ENCODE results near the gene SLC22A15. TPM values are rescaled to one million over a fixed set of nuclear protein-coding genes. Genes with fewer than 3 reads are reported as not detected.

SLC22A15 gene
- total RNA-seq, 2 donors from 2014 or later = 8.3 to 15.6 TPM

DNA sequence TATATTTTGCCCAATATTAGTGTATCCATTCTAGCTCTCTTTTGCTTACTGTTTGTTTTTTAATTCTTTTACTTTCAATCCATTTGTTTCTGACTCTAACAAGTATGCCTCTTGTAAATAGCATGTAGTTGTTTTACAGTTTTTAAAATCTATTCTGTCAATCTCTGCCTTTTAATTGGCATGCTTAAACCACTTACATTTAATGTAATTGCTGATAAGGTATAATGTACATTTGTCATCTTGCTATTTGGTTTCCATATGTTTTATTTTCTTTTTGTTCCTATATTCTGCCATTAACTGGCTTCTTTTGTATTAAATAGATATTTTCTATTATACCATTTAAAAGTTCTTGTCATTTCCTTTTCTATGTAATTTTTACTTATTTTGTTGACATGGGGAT, 118.7 kb downstream of the SLC22A15 start:
- TF ChIP-seq, protein P1, sequence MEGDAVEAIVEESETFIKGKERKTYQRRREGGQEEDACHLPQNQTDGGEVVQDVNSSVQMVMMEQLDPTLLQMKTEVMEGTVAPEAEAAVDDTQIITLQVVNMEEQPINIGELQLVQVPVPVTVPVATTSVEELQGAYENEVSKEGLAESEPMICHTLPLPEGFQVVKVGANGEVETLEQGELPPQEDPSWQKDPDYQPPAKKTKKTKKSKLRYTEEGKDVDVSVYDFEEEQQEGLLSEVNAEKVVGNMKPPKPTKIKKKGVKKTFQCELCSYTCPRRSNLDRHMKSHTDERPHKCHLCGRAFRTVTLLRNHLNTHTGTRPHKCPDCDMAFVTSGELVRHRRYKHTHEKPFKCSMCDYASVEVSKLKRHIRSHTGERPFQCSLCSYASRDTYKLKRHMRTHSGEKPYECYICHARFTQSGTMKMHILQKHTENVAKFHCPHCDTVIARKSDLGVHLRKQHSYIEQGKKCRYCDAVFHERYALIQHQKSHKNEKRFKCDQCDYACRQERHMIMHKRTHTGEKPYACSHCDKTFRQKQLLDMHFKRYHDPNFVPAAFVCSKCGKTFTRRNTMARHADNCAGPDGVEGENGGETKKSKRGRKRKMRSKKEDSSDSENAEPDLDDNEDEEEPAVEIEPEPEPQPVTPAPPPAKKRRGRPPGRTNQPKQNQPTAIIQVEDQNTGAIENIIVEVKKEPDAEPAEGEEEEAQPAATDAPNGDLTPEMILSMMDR (conservative IDR thresholded peaks at IDR 0.05) = no peak
- Histone ChIP-seq H3K27me3 (ENCODE audit: control insufficient read depth, insufficient read depth, low read length, poor library complexity, severe bottlenecking) (no peaks in the 10 kb centered on the region), H3K36me3 (ENCODE audit: control insufficient read depth, insufficient read depth, low read length) (no peaks in the 10 kb centered on the region), H3K9me3 (ENCODE audit: control insufficient read depth, low read length) (peaks cover 36% of the 10 kb centered on the region), H3K9ac (ENCODE audit: extremely low read depth, low read length, poor library complexity, severe bottlenecking) (no peak overlapping the region), H3K4me1 (ENCODE audit: control insufficient read depth, insufficient read depth, low read length) (no peaks in the 10 kb centered on the region), H3K4me3 (ENCODE audit: low read length) (no peak overlapping the region), H3K27ac (ENCODE audit: low read depth, low read length) (no peak overlapping the region)
- Mint-ChIP-seq H3K4me1 (no peaks in the 10 kb centered on the region), H3K27ac (no peak overlapping the region), H3K4me3 (no peak overlapping the region), H3K36me3 (ENCODE audit: low read depth) (peaks cover 18% of the 10 kb centered on the region), H3K27me3 (ENCODE audit: insufficient read depth) (no peaks in the 10 kb centered on the region), H3K9me3 (peaks cover 29% of the 10 kb centered on the region)
- DNase-seq = no peak

DNA sequence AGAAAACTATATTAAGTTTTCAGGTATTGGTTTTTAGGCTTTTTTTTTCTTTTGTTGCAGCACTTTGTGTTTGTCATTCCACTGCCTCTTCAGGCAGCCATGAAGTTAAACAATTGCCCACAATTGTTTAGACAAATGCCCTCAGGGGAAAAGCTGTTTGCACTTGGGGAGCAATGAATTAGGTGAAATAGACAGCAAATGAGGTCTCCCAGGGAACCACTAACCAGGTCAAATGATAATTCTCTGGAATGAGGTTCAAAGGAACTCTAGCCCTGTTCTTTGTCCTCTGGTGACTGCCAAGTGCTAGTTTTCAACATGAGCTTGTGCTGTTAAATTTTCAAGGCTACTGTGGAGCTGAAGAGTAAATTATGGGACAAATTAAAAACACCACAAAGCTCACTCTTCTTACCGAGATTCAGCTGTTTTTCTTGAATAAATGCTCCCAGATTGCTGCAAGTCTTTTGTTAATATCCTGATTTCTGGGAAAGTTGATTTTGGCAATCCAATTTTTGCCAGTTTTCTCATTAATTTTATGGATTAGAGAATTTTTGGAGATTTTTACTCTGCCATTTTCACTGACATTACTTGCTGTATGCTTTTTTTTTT, 119.8 kb downstream of the SLC22A15 start:
- no peaks in the 10 kb centered on the region for H3K27me3 ChIP-seq (ENCODE audit: control insufficient read depth, insufficient read depth, low read length, poor library complexity, severe bottlenecking)
- H3K4me1 Mint-ChIP-seq = no peaks in the 10 kb centered on the region
- DNase-seq = no peak

DNA sequence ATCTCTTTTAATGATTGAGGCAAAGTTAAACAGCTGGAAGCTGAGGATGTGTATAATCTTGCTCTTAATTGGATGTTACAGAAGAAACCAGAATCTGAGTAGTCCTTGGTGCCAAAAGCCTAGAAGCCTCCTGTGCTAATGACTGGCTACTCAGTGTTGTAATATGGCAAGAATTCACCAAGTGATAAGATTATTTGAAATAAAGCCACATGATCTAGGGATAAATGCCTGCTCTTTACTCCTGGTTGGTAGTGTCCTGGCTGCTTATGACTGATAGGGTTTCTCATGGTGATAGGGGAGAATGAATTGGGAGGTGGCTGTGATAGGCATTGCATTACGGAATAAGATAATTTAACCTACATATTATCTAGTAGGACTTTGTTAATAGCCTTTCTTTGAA, 121.3 kb downstream of the SLC22A15 start:
- no peaks in the 10 kb centered on the region for H3K4me1 ChIP-seq (ENCODE audit: control insufficient read depth, insufficient read depth, low read length)
- H3K36me3 Mint-ChIP-seq (ENCODE audit: low read depth) = peaks cover 6% of the 10 kb centered on the region
- no peaks in the 10 kb centered on the region for H3K27me3 Mint-ChIP-seq (ENCODE audit: insufficient read depth)
- WGBS, 2 experiments (ENCODE audit: insufficient coverage in 1 of 2, insufficient read length in 1 of 2) = no CpG with 5 or more reads among the region's 1 CpG
- H3K9me3 ChIP-seq (ENCODE audit: control insufficient read depth, low read length) = peaks cover 31% of the 10 kb centered on the region
- no peak overlapping the region for H3K27ac Mint-ChIP-seq
- H3K4me3 ChIP-seq (ENCODE audit: low read length) = no peak overlapping the region
- H3K27me3 ChIP-seq (ENCODE audit: control insufficient read depth, insufficient read depth, low read length, poor library complexity, severe bottlenecking) = no peaks in the 10 kb centered on the region
- H3K27ac ChIP-seq (ENCODE audit: low read depth, low read length) = no peak overlapping the region
- DNase-seq = no peak
- no peak overlapping the region for H3K4me3 Mint-ChIP-seq
- H3K9ac ChIP-seq (ENCODE audit: extremely low read depth, low read length, poor library complexity, severe bottlenecking) = no peak overlapping the region
- H3K9me3 Mint-ChIP-seq = peaks cover 24% of the 10 kb centered on the region
- no peaks in the 10 kb centered on the region for H3K36me3 ChIP-seq (ENCODE audit: control insufficient read depth, insufficient read depth, low read length)
- TF ChIP-seq, protein P1 (conservative IDR thresholded peaks at IDR 0.05) = no peak
- H3K4me1 Mint-ChIP-seq = no peaks in the 10 kb centered on the region

More for the DNA sequence above, 119.8 kb downstream of the SLC22A15 start:
- TF ChIP-seq, protein P1 (conservative IDR thresholded peaks at IDR 0.05) = no peak
- Histone ChIP-seq H3K9me3 (ENCODE audit: control insufficient read depth, low read length) (peaks cover 31% of the 10 kb centered on the region), H3K36me3 (ENCODE audit: control insufficient read depth, insufficient read depth, low read length) (no peaks in the 10 kb centered on the region), H3K4me3 (ENCODE audit: low read length) (peak overlapping the region; percentile 64), H3K27ac (ENCODE audit: low read depth, low read length) (no peak overlapping the region), H3K4me1 (ENCODE audit: control insufficient read depth, insufficient read depth, low read length) (no peaks in the 10 kb centered on the region), H3K9ac (ENCODE audit: extremely low read depth, low read length, poor library complexity, severe bottlenecking) (no peak overlapping the region)
- Mint-ChIP-seq H3K27ac (no peak overlapping the region), H3K27me3 (ENCODE audit: insufficient read depth) (no peaks in the 10 kb centered on the region), H3K9me3 (peaks cover 24% of the 10 kb centered on the region), H3K36me3 (ENCODE audit: low read depth) (peaks cover 13% of the 10 kb centered on the region), H3K4me3 (no peak overlapping the region)
- WGBS, 2 experiments (ENCODE audit: insufficient coverage in 1 of 2, insufficient read length in 1 of 2) = 88% methylated on average over 1 of the region's 1 CpG; no CpG with 5 or more reads in 1 of the 2 experiments
